Urinary bladder (tissue), 4 donors: Measurements from ENCODE around the gene C17orf78. TPM values are rescaled to one million over a fixed set of nuclear protein-coding genes. Genes with fewer than 3 reads are reported as not detected.
A peak's percentile ranks its signal among the peaks of the same experiment; 100 is the strongest.
"Not testable (repeated sequence)": the region's sequence is repeated elsewhere in the genome, so short reads cannot be mapped to it uniquely, and the experiment has no call there.

Experiments used
- DNase-seq: peaks from one replicate; pipeline ENCODE4 v3.0.0-alpha.2; 2015; ENCODE audit errors: extremely low spot score
- H3K27ac ChIP-seq: one replicate; pipeline ENCODE4 v1.5.1; 2013; ENCODE audit warnings: low read depth, mild to moderate bottlenecking, moderate library complexity
- H3K36me3 ChIP-seq: one replicate; pipeline ENCODE4 v1.6.1; 2013; ENCODE audit warnings: mild to moderate bottlenecking, moderate library complexity; ENCODE audit not compliant: insufficient read depth
- H3K4me1 ChIP-seq: one replicate; pipeline ENCODE4 v1.6.1; 2013; ENCODE audit warnings: mild to moderate bottlenecking, moderate library complexity; ENCODE audit not compliant: insufficient read depth
- H3K4me3 ChIP-seq: one replicate; pipeline ENCODE4 v1.5.1; 2013; ENCODE audit warnings: low read depth, low read length
- WGBS: extraction: QIAGEN DNeasy Blood & Tissue Kit; methylation state at CpG from one replicate; pipeline ENCODE4 v1.1.7; 2013; 5-methylcytosine and 5-hydroxymethylcytosine counted together
- polyA plus RNA-seq: library from polyadenylated mRNA; stranded (reverse); fragments of 200-250 nt; gene quantifications from one replicate; pipeline ENCODE4 v1.2.3, GENCODE V29; 2013
- total RNA-seq: library from RNA; depleted of rRNA; stranded (reverse); fragments of >200 nt; gene quantifications from one replicate; pipeline ENCODE4 v1.2.3, GENCODE V29; 2014
- donor health status: healthy with polysubstance abuse.
- donor health status: healthy.

C17orf78 gene
- total and polyA plus RNA-seq, 2 donors: not detected

DNA sequence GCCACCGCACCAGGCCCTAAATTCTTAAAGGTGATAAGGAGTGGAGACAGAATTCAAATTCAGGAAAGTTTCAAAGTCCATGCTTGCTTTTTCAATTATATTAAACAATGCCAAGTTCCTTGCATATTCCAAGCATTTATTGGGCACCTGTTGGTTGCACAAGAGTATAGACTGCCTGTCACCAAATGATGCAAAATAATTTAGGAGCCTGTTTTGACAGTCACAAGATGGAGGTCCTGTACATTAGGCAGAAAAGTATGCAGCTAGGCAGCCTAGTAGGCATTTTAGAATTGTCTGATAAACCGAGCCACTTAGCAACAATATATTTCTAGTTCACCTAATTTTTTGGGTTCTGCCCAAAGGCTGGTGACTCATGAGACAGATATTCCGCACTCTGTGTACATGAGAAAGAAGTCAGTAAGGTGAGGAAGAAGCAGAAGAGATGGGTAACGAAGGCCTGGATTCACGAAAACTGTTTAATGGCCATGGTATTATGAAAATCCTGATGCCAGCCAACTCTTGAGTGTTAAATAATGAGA lies 23.5 kb downstream of the C17orf78 start:
- no peak overlapping the region for H3K27ac ChIP-seq
- no peak overlapping the region for H3K4me3 ChIP-seq
- no peaks in the 10 kb centered on the region for H3K36me3 ChIP-seq
- no peaks in the 10 kb centered on the region for H3K4me1 ChIP-seq
- DNase-seq: no peak
- WGBS: 94% methylated on average over 5 of the region's 5 CpGs

DNA sequence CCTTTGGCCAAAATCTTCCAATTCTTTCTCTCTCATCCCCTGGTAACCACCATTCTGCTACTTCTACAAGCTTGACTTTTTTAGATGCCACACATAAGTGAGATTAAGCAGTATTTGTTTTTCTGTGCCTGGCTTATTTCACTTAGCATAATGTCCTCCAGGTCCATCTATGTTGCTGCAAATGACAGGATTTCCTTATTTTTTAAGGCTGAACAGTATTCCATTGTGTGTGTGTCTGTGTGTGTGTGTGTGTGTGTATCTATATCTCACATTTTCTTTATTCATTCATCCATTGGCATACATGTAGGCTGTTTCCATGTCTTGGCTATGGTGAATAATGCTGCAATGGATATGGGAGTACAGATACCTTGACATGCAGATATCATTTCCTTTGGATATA lies 24.7 kb downstream of the C17orf78 start:
- no peaks in the 10 kb centered on the region for H3K4me1 ChIP-seq
- no peak overlapping the region for H3K27ac ChIP-seq
- DNase-seq: no peak
- H3K4me3 ChIP-seq: no peak overlapping the region
- no peaks in the 10 kb centered on the region for H3K36me3 ChIP-seq

DNA sequence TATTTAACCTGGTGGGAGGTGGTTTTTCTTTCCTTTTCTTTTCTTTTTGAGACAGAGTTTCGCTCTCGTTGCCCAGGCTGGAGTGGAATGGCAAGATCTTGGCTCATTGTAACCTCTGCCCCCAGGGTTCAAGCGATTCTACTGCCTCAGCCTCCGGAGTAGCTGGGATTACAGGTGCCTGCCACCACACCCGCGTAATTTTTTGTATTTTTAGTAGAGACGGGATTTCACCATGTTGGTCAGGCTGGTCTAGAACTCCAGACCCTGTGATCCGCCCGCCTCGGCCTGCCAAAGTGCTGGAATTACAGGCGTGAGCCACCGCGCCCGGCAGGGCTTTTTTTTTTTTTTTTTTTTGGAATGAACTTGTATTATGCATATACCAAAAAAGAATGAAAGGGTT lies 29.7 kb downstream of the C17orf78 start:
- not testable (repeated sequence) for H3K27ac ChIP-seq, H3K4me3 ChIP-seq, H3K36me3 ChIP-seq, DNase-seq, H3K4me1 ChIP-seq
- WGBS: 47% methylated on average over 14 of the region's 14 CpGs

DNA sequence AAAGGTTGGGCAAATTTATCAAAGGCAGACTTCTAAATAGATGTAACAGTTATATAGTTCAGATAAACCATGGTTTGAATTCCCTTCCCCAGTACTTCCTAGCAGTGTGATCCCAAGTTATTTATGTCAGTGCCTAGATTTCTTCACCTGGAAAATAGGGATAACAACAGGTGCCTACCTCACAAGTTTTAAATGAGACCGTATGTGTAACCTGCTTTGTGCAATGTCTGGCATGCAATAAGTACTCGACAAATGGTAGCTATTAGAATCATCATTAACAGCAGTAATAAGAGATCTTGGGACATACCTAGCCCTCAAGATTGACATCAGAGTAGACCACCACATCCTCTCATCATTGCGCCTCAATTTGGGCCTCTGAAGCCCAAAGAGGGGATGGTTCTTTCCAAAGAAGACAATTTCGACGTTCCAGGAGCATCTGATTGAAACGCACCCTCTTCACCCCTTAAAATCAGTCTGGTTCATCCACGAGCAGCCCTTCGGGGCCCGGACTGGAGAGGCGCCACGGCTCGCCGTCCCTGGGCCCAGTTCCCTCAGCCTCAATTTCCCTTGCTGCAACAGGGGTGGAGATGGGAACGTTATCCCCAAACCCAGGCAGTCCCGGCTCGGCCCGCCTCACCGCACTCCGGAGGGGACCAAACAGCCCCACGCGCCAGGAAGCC lies 30.3 kb downstream of the C17orf78 start:
- Histone ChIP-seq H3K4me3 (peak overlapping the region; percentile 64), H3K4me1 (no peaks in the 10 kb centered on the region), H3K36me3 (no peaks in the 10 kb centered on the region), H3K27ac (peak overlapping the region; percentile 23)
- under 1% methylated on average over 21 of the region's 21 CpGs for WGBS
- no peak for DNase-seq

DNA sequence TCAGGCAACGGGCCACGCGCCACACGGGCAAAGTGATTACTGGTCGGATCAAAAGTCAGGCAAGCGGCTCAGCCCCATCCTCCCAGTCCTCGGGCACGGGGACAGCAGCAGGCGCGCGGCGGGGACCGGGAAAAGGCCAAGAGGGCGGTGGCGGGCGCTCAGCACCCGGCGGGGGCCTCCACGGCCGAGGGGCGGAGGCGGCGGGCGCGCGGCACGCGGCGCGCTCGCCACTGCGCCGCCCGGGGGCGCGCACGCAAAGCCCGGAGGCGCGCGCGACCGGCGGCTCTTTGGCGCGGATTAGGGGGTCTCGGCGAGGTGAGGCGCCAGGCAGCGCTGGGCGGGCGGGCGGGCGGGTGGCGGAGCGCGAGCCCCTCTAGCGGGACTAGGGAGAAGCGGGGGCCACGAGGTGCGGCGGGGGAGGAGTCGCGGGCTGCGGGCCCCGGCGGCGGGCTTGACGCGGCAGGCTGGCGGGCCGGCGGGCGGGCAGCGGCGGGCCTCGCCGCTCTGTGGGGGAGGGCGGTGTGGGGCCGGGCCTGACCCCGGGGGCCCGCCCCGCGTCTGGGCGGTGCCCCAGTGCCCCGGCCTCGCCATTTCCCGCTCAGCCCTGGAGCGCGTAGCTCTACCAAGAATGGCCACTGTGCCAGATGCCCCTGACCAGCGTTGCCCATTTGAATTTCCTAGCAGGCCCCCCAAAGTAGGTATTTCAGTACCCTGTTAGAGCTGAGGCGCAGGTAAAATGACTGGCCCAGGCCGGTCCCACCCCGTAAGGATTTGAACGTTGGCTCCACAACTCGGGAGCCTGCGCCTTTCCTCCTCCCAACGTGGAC lies 31.1 kb downstream of the C17orf78 start, which contains the start of the genes ACACA and TADA2A:
Gene ACACA, minus strand, starts transcription at position 202 of the 827 bp plus-strand sequence. CDS start 537 bp downstream, outside the sequence.
Gene TADA2A, plus strand, starts transcription at position 252 of the 827 bp plus-strand sequence. CDS start 4,480 bp downstream, outside the sequence.
- Histone ChIP-seq H3K27ac (peak within 1 kb of the TSS; percentile 61), H3K36me3 (no peaks in the 10 kb centered on the region), H3K4me1 (no peaks in the 10 kb centered on the region), H3K4me3 (peak within 1 kb of the TSS; percentile 64)
- under 1% methylated on average over 97 of the region's 98 CpGs for WGBS
- DNase-seq: no peak

DNA sequence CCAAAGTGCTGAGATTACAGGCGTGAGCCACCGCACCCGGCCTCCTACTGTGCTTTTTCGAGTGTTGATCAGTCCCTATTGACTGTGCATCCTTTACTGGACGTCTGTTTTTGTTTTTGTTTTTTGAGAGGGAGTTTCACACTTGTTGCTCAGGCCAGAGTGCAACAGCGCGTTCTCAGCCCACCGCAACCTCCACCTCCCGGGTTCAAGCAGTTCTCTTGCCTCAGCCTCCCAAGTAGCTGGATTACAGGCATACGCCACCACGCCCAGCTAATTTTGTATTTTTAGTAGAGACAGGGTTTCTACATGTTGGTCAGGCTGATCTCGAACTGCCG lies 32.3 kb downstream of the C17orf78 start:
- DNase-seq, H3K27ac ChIP-seq, H3K4me3 ChIP-seq, H3K36me3 ChIP-seq, H3K4me1 ChIP-seq: not testable (repeated sequence)
- 96% methylated on average over 13 of the region's 13 CpGs for WGBS

DNA sequence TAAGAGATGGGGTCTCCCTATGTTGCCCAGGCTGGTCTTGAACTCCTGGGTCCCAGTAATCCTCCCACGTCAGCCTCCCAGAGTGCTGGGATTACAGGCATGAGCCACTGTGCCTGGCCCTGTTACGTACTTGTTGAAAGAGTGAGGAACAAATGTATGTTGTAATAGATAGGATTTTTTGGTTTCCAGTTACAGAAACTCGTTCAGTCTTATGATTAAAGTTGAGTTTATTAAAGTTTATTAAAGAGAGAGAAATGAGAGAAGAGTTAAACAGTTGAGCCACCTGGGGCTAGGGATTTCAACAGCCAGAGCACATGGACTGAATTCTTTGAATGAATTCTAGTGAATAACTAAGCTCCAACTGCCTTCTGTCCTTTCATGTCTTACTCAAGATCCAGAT lies 34.6 kb downstream of the C17orf78 start:
- H3K4me1 ChIP-seq: no peaks in the 10 kb centered on the region
- H3K36me3 ChIP-seq: no peaks in the 10 kb centered on the region
- H3K4me3 ChIP-seq: no peak overlapping the region
- no peak for DNase-seq
- no peak overlapping the region for H3K27ac ChIP-seq
- 90% methylated on average over 3 of the region's 3 CpGs for WGBS

DNA sequence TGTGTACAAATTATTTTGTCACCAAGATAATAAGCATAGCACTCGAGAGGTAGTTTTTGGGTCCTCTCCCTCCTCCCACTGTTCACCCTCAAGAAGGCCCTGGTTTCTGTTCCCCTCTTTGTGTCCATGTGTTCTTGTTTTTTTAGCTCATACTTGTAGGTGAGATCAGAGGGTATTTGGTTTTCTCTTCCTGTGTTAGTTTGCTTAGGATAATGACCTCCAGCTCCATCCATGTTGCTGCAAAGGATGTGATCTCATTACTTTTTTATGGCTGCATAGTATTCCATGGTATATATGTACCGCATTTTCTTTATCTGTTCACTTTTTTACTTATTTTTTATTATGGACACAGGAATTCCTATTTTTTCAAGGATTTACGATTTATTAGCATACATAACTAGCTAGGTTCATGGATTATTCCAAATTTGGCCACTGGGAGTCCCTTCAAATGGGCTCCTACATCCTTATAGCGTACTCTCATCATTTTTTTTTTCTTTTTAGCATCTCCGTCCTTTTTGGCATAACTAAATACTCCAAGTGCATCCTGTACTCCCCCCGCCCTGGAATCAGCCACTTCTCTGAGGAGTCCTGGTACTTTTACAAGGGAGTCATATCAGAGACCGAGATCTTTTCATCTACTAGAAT lies 38.2 kb downstream of the C17orf78 start:
- no peak for DNase-seq
- Histone ChIP-seq H3K36me3 (no peaks in the 10 kb centered on the region), H3K4me1 (no peaks in the 10 kb centered on the region), H3K4me3 (no peak overlapping the region), H3K27ac (no peak overlapping the region)
- WGBS: 96% methylated on average over 7 of the region's 7 CpGs

DNA sequence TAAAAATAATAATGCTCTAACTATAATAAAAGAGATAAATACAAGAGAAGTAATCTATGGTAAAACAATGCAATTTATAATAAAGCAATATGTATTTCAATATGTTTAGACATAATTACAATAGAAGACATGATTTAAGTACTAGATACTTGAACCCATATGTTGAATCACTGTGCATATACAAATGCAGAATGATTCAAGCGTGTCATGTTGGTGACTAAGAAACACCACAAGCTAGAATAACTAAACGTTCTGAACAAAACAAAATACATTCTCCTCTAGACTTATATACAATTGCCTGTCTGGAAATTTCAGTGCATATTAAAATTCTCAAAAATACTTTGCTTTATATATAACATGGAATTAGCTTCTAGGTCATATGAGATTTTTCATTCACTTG lies 42.1 kb downstream of the C17orf78 start:
- Histone ChIP-seq H3K4me1 (no peaks in the 10 kb centered on the region), H3K4me3 (no peak overlapping the region), H3K27ac (no peak overlapping the region), H3K36me3 (peaks cover 1% of the 10 kb centered on the region)
- WGBS: 84% methylated on average over 2 of the region's 2 CpGs
- no peak for DNase-seq

DNA sequence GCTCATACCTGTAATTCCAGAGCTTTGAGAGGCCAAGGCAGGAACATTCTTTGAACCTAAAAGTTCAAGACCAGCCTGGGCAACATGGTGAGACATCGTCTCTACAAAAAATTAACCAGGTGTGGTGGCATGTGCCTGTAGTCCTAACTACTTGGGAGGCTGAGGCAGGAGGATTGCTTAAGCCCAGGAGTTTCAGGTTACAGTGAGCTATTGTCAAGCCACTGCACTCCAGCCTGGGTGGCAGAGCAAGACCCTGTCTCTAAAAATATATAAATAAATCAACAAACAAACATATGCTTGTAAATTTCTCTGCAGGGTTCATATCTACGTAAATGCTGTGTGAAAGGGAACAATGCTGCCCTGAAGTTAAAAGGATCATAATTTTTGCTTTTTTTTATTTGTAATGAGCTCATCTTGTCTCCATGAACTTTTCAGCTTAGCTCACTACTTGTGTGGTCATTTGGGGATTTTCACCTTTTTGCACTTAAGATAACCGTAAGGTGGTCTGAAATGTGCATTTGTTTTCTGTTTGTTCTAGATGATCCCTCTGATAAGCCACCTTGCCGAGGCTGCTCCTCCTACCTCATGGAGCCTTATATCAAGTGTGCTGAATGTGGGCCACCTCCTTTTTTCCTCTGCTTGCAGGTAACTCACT lies 47.3 kb downstream of the C17orf78 start:
- no peaks in the 10 kb centered on the region for H3K4me1 ChIP-seq
- H3K36me3 ChIP-seq: peaks cover 10% of the 10 kb centered on the region
- H3K27ac ChIP-seq: no peak overlapping the region
- DNase-seq: no peak
- no peak overlapping the region for H3K4me3 ChIP-seq
- WGBS: 57% methylated on average over 4 of the region's 4 CpGs

DNA sequence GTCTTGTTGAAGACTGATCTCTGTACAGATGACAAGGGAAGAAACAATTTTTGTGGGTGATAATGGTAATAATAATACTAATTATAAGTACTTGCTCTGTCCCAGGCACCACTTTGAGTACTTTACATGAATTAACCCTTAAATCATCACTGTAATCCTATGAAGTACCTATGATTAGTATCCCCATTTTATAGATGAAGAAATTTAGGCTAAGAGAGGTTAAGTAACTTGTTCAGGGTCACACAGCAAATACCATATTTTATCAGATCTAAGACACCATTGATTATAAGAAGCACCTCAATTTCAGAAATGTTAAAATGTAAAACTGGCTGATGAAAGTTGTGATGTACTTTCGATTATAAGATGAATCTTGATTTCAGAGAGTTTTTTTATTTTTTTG lies 49.5 kb downstream of the C17orf78 start:
- 97% methylated on average over 1 of the region's 1 CpG for WGBS
- H3K4me1 ChIP-seq: no peaks in the 10 kb centered on the region
- H3K27ac ChIP-seq: no peak overlapping the region
- DNase-seq: no peak
- no peak overlapping the region for H3K4me3 ChIP-seq
- H3K36me3 ChIP-seq: peaks cover 12% of the 10 kb centered on the region

DNA sequence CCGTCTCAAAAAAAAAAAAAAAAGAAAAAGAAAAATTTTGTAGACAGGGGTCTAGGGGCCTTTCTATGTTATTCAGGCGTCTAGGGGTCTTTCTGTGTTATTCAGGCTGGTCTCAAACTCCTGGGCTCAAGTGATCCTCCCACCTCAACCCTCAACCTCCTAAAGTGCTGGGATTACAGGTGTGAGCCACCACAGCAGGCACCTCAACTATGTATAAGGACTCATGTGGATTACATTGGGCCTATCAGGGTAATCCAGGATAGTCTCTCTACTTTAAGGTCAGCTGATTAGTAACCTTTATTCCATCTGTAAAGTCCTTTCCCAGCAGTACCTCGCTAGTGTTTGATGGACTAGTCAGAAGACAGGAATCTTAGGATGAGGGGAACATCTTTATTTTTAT lies 53.3 kb downstream of the C17orf78 start:
- 96% methylated on average over 3 of the region's 3 CpGs for WGBS
- no peak overlapping the region for H3K27ac ChIP-seq

DNA sequence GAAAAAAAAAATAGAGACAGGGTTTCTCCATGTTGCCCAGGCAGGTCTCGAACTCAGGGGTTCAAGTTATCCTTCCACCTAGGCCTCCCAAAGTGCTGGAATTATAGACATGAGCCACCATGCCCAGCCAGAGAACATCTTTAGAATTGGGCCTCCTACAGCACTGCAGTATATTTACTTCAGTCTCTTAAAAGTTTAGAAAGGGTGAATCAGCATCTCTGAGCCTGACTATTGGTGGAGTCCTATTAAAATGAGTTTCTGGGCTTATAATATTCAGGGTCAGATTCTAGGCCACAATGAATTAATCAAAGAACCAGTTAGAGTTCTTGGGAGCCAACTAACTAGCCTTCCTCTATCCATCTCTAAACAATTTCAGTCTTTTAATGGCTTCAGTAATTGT lies 53.7 kb downstream of the C17orf78 start:
- H3K4me1 ChIP-seq: no peaks in the 10 kb centered on the region
- WGBS: 92% methylated on average over 1 of the region's 1 CpG
- no peak overlapping the region for H3K27ac ChIP-seq
- peaks cover 9% of the 10 kb centered on the region for H3K36me3 ChIP-seq
- no peak for DNase-seq
- no peak overlapping the region for H3K4me3 ChIP-seq

More for the DNA sequence above, 53.3 kb downstream of the C17orf78 start:
- peaks cover 11% of the 10 kb centered on the region for H3K36me3 ChIP-seq
- H3K4me3 ChIP-seq: no peak overlapping the region
- H3K4me1 ChIP-seq: no peaks in the 10 kb centered on the region
- no peak for DNase-seq
